ENCODE measurements around the gene ARAP2. TPM values are rescaled to one million over a fixed set of nuclear protein-coding genes. Genes with fewer than 3 reads are reported as not detected.

ARAP2 gene
- total and polyA plus RNA-seq, 2 donors (not counting 3 experiments of a cell fraction or from before 2014, with no cell fraction given): not detected

- BruUV-seq (replicated peaks): no TSS peak
- no peak overlapping the region for H3K4me3 ChIP-seq (replicated peaks in 1 of 3; ENCODE audit: insufficient read depth in 1 of 3, low read depth in 1 of 3, low read length in 3 of 3)
- H3K9me1 ChIP-seq (replicated peaks; ENCODE audit: control insufficient read depth, extremely low read depth, insufficient read depth, low read length): no peaks in the 10 kb centered on the region
- H3K79me2 ChIP-seq (ENCODE audit: control insufficient read depth, insufficient read depth, low read length): no peaks in the 10 kb centered on the region
- H4K20me1 ChIP-seq (replicated peaks; ENCODE audit: control insufficient read depth, extremely low read depth, insufficient read depth, low read length): no peaks in the 10 kb centered on the region
- ChIA-PET POLR2A (no interaction called here), CTCF (no interaction called here)
- intact Hi-C loops (cut with micrococcal nuclease) (no loop called here), dilution Hi-C loops (cut with MboI; ENCODE audit: extremely low pct_ligation_motif_present, low sequenced_read_pairs) (no loop called here)
- no peaks in the 10 kb centered on the region for H3K9me3 ChIP-seq (replicated peaks; ENCODE audit: control insufficient read depth, insufficient read depth, low read length)
- FAIRE-seq (no peak), DNase-seq (ENCODE audit: low read depth, low spot score) (no peak)
- H3K36me3 ChIP-seq (ENCODE audit: control insufficient read depth in 2 of 2, extremely low read depth in 1 of 2, insufficient read depth in 2 of 2, low read length in 2 of 2): no peaks in the 10 kb centered on the region
- no peak overlapping the region for H3K4me2 ChIP-seq (ENCODE audit: insufficient read depth, low read length)
- no peak overlapping the region for H3K27ac ChIP-seq (ENCODE audit: insufficient read depth, low read depth, low read length)
- no peak overlapping the region for H2AFZ ChIP-seq (ENCODE audit: low read depth, low read length)
- TF ChIP-seq POLR2A (IDR thresholded peaks at IDR 0.05; ENCODE audit: low read depth, low read length): no peak
- no peak for TF ChIP-seq POLR2AphosphoS5 (IDR thresholded peaks at IDR 0.05; ENCODE audit: insufficient read depth, low read depth, low read length)
- no peak for TF ChIP-seq MYC (IDR thresholded peaks at IDR 0.05; ENCODE audit: low read depth, low read length)
- no peak for TF ChIP-seq EZH2 (IDR thresholded peaks at IDR 0.05; ENCODE audit: borderline replicate concordance, low read depth, low read length, severe bottlenecking)
- no peak for TF ChIP-seq GATA2 (IDR thresholded peaks at IDR 0.05; ENCODE audit: insufficient read depth, insufficient read length, low read depth, low read length)
- no peak for TF ChIP-seq CTCF (IDR thresholded peaks at IDR 0.05; ENCODE audit: extremely low read depth in 1 of 2, insufficient read depth in 1 of 2, low read depth in 1 of 2, low read length in 2 of 2)
- TF ChIP-seq, protein P1, sequence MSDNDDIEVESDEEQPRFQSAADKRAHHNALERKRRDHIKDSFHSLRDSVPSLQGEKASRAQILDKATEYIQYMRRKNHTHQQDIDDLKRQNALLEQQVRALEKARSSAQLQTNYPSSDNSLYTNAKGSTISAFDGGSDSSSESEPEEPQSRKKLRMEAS (IDR thresholded peaks at IDR 0.05; ENCODE audit: insufficient read depth, insufficient read length): no peak
- no peak for TF ChIP-seq JUN (IDR thresholded peaks at IDR 0.05; ENCODE audit: borderline replicate concordance, insufficient read depth, insufficient read length, low read depth)
- TF ChIP-seq FOS (IDR thresholded peaks at IDR 0.05; ENCODE audit: borderline replicate concordance, insufficient read depth, low read length): no peak
- no peaks in the 10 kb centered on the region for H3K4me1 ChIP-seq (ENCODE audit: control insufficient read depth, extremely low read depth, insufficient read depth, low read length)
- no peak overlapping the region for H3K9ac ChIP-seq (replicated peaks; ENCODE audit: extremely low read depth, insufficient read depth, low read length)
- no peaks in the 10 kb centered on the region for H3K27me3 ChIP-seq (ENCODE audit: control insufficient read depth in 2 of 2, insufficient read depth in 2 of 2, low read length in 2 of 2)
Measured at GRCh38 chr4:36198861-36199260, 45.5 kb downstream of the ARAP2 start.

Data from endothelial cell of umbilical vein (primary cell).